NOMO-1 (cell line): ENCODE measurements around the gene MVB12A.
A peak's percentile ranks its signal among the peaks of the same experiment; 100 is the strongest.

Experiments used
- DNase-seq, 2 experiments: peaks; one replicate each; lab custom pipeline; 2025; ENCODE audit not compliant: unreplicated experiment in 2 of 2; lab: John Stamatoyannopoulos, UW

The MVB12A gene

GRCh38 chr19:17441241-17442021 is 21.6 kb downstream of the MVB12A start:
- DNase-seq: peak; percentile 19 to 26

GRCh38 chr19:17445526-17446165 is 25.8 kb downstream of the MVB12A start:
- DNase-seq: no peak

DNA sequence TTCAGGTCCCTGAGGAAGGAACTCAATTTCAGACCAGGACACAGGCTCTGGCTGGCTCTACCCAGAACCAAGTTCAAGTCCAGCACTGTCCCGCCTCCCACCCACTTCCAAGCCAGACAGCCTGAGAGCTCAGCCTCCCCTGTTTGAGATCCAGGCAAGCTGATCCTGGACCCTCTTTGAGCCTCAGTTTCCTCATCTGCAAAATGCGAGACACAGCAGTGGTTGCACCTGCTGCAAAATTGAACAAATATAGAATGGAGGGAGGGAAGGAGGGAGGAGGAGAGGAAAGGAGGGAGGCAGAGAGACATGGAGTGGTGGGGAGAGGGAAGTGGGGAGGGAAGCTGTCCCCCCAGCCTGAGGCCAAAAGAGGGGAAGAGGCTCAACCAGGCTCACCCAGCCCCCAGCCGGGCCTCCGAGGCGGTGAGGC is 27.9 kb downstream of the MVB12A start:
- no peak for DNase-seq

GRCh38 chr19:17448131-17448967 is 28.5 kb downstream of the MVB12A start, which contains the start of gene TMEM221:
TSS of gene TMEM221 (minus strand) at chr19:17448668. CDS start at chr19:17448462, 206 bp downstream.
- peak; percentile 45 to 49 for DNase-seq

GRCh38 chr19:17450264-17451075 is 30.6 kb downstream of the MVB12A start:
- DNase-seq: peak in 1 of 2 experiments; percentile 44

- DNase-seq: no peak
Measured at GRCh38 chr19:17451820-17452219, 32.0 kb downstream of the MVB12A start.

DNA sequence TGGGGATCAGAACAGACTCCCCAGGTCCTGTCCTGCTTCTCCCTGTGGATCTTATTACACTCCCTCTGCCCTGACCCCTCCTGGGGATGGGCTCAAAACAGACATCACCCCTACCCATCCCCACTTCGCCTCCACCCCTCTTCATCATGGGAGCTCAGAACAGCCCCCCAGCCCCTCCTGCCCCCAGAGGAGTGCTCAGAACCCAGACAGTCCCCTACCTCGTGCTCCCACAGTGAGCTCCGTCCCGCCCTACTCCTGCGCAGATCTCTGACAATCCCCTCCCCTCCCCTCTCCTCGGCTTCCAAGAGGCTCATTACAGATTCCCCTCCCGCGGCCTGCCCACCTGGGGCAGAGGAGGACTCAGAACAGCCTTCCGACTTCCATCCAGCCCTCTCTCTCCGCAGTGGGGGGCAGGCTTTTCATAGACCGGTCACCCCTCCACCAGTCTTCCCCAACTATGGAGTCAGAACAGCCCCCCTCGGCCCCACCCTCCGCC is 34.8 kb downstream of the MVB12A start:
- DNase-seq: no peak

DNA sequence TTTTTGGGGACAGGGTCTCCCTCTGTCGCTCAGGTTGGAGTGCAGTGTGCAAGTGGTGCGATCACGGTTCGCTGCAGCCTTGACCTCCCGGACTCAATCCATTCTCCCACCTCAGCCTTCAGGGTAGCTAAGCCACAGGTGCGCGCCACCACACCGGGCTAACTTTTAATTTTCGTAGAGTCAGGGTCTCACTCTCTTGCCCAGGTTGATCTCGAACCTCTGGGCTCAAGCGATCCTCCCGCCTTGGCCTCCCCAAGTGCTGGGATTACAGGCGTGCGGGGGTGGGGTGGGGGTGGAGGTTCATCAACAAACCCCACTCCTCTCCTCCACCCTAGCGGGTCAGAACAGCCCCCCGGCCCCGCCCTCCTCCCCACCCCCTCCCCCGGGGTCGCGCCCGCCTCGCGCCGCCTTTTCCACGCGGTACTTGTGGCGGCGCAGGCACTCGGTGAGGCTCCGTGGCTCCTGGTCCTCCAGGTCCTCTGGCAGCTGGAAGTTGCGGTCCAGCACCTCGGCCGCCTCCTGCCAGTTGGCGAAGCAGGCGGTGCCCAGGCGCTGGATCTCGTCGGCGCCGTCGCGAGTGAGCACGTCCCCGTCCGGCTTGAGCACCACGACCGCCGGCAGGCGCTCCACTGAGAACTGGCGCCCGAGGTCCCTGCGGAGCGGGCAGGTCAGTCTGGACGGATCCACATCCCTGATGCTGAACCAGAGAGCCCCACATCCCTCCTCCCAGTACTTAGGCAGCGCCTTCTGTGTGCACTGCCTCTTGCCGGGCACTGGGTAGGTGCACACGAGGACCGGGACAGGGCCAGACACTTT is 35.7 kb downstream of the MVB12A start:
- no peak for DNase-seq

DNA sequence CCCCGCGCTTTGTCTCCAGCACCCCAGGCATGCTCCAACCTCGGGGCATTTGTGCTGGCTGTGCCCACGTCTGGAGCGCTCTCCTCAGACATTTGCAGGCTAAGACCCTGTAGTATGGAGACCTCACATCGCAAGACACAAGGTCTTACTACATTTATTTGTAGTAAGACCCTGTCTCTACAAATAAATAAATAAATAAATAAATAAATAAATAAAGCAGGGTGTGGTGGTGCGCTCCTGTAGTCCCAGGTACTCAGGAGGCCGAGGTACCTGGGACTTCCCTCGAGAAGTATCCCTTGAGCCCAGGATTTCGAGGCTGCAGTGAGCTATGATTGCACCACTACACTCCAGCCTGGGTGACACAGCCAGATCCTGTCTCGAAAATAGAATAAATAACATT is 36.3 kb downstream of the MVB12A start:
- DNase-seq: no peak

DNA sequence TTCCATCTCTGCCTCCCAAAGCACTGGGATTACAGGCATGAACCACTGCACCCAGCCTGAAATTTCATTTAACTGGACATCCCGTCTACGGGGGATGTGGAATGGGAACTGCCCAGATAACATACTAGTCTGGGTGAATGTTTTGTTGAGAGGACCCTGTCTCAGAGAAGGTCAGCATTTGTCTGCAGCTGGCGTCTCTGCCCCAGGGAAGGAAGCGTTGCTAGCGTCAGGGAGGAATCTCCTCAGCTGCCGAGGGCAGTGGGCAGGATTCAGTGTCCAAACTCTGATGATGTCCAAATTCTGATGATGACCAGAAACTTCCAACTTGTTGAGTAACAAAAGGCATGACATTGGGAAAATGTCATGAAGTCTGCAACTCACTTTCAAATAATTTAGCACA is 37.8 kb downstream of the MVB12A start:
- no peak for DNase-seq

GRCh38 chr19:17458970-17459369 is 39.1 kb downstream of the MVB12A start:
- no peak for DNase-seq

- no peak for DNase-seq
Measured at GRCh38 chr19:17460372-17461230, 40.8 kb downstream of the MVB12A start, which contains the start of gene NXNL1. TSS of gene NXNL1 (minus strand) at chr19:17460926. CDS start at chr19:17460869, 57 bp downstream.

DNA sequence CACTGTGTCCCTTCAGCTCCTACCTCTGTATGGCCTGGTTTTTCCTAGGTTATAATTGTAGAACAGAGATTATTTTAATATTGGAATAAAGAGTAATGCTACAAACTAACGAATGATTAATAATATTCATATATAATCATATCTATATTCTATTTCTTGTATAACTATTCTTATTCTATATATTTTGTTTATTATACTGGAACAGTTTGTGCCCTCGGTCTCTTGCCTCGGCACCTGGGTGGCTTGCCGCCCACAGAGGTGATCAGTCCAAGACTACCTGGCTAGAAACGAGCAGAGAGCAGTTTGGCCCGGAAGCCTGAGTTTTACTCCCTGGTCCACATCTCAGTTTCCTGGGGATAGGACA is 46.6 kb downstream of the MVB12A start:
- no peak for DNase-seq

GRCh38 chr19:17467471-17468301 is 47.8 kb downstream of the MVB12A start:
- no peak for DNase-seq

DNA sequence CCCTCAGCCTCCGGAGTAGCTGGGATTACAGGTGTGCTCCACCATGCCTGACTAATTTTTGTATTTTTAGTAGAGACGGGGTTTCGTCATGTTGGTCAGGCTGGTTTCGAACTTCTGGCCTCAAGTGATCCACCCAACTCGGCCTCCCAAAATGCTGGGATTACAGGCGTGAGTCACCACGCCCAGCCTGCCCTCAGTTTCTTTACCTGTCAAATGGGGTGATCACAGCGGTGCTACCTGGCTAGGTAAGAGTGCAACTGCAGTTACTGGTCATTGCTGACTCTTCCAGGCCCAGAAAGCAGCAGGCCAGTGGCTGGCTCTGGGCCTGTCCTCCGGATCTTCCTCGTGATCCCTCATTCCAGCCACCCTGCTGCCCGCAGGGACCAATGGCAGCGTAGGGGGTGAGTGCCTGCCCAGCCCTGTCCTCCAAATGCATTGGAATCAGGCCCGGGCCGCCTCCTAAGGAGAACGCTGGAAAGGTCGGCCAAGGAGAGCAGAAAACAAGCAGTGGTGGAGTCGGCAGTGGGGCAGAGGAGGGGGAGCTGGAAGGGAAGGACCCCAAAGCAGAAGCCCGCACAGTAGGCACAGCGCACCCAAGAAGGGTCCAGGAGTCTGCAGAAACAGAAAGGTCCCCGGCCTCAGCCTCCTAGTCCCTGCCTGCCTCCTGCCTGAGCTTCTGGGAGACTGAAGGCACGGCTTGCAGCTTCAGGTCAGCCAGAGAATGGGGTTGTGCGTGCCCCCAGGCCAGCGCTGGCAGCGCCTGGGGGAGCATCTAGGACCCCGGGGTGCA is 48.6 kb downstream of the MVB12A start:
- DNase-seq: no peak

DNA sequence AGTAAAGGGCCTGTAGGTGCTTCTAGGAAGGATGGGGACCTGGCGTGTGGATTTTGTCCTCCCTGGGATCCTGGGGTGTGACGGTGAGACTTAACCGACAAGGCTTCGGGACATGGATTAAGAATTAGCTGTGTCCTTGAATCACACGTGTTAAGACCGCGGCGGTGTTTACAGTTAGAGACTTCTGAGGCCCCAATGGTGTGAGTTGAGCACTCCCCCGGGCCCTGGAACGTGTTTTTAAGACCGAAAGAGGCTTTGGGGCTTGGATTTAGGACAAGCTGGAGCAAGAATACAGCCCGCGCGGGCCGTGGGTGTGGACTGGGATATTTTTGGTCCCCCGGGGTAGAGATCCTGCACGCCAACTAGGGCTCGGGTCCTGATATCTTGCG is 49.2 kb downstream of the MVB12A start:
- no peak for DNase-seq
